HepG2 (cell line): Measurements from ENCODE around the gene PBLD. TPM values are rescaled to one million over a fixed set of nuclear protein-coding genes. Genes with fewer than 3 reads are reported as not detected.

Experiments used
- ATAC-seq: fragments of 200-7000 bp; cut with Tn5 transposase; 3 replicates; pipeline ENCODE4 v1.9.1; 2020; ENCODE audit warnings: mild to moderate bottlenecking, moderate library complexity
- BruUV-seq: library from RNA; stranded (reverse); fragments of 400-500 nt; replicated peaks from 2 replicates; lab custom pipeline; 2021; lab: Mats Ljungman, UMichigan
- CTCF ChIA-PET: fragments of 300-600 bp; formaldehyde crosslinking; extraction: SDS; loops from one replicate; lab custom pipeline; 2021; ENCODE audit warnings: low total read pairs, inconsistent platforms, low intra/inter-chr PET ratio; lab: Yijun Ruan, JAX
- POLR2A ChIA-PET: fragments of 350-600 bp; sonication (Branson Sonifier 250); formaldehyde crosslinking; loops from one replicate; lab custom pipeline; 2020; ENCODE audit warnings: antibody characterized with exemption, inconsistent platforms; lab: Yijun Ruan, JAX
- DNase-seq: peaks from one replicate; pipeline ENCODE4 v3.0.0-alpha.2; 2015; ENCODE audit warnings: low spot score
- FAIRE-seq: peaks from 3 replicates; lab custom pipeline; 2011; peaks lifted over from hg19 to GRCh38; lab: Jason Lieb, UNC
- H2AFZ ChIP-seq: one replicate; pipeline ENCODE4 v1.6.1; 2011; ENCODE audit warnings: low read length, inconsistent platforms
- H3K27ac ChIP-seq: fragments of 300-600 bp; 3 replicates; pipeline ENCODE4 v1.8.0; 2011; ENCODE audit warnings: mixed run types, mild to moderate bottlenecking, mixed read lengths, low read length, inconsistent platforms; ENCODE audit not compliant: insufficient read depth; ENCODE audit errors: extremely low read length
- H3K27me3 ChIP-seq, 2 experiments: fragments of 200-600 bp in 1 of 2; 2 replicates in 1 of 2; 3 replicates in 1 of 2; pipeline versions ENCODE4 v1.6.0 to v1.8.0; 2011; ENCODE audit warnings: low read length in 2 of 2, mild to moderate bottlenecking in 2 of 2, moderate library complexity in 2 of 2, inconsistent platforms in 1 of 2; ENCODE audit not compliant: insufficient read depth in 2 of 2, control insufficient read depth in 1 of 2
- H3K36me3 ChIP-seq, 2 experiments: fragments of 200-600 bp in 1 of 2; replicated peaks in 1 of 2; 2 replicates in 1 of 2; 3 replicates in 1 of 2; pipeline versions ENCODE4 v1.5.1 to v1.8.0; 2011; ENCODE audit warnings: low read length in 2 of 2, inconsistent platforms in 1 of 2; ENCODE audit not compliant: insufficient read depth in 2 of 2, control insufficient read depth in 1 of 2
- H3K4me1 ChIP-seq: 2 replicates; pipeline ENCODE4 v1.5.1; 2012; ENCODE audit warnings: low read length, inconsistent platforms; ENCODE audit not compliant: insufficient read depth
- H3K4me2 ChIP-seq: 2 replicates; pipeline ENCODE4 v1.6.0; 2011; ENCODE audit warnings: low read depth, low read length, inconsistent platforms
- H3K4me3 ChIP-seq, 3 experiments: fragments of 200-600 bp in 1 of 3; sonication (generic), shearing (Covaris generic) in 1 of 3; replicated peaks in 1 of 3; 2 replicates each; pipeline ENCODE4 v1.5.1; 2011 to 2016; ENCODE audit warnings: low read length in 3 of 3, inconsistent platforms in 2 of 3, low read depth in 2 of 3, mild to moderate bottlenecking in 2 of 3, control low read depth in 1 of 3, mixed read lengths in 1 of 3; ENCODE audit not compliant: insufficient read depth in 1 of 3
- H3K79me2 ChIP-seq: one replicate; pipeline ENCODE4 v1.6.1; 2011; ENCODE audit warnings: low read length, inconsistent platforms; ENCODE audit not compliant: insufficient read depth
- H3K9ac ChIP-seq: 2 replicates; pipeline ENCODE4 v1.6.0; 2011; ENCODE audit warnings: mild to moderate bottlenecking, low read depth, low read length, inconsistent platforms; ENCODE audit not compliant: insufficient read depth
- H3K9me3 ChIP-seq: 2 replicates; pipeline ENCODE4 v1.5.1; 2012; ENCODE audit warnings: mild to moderate bottlenecking, low read length
- H4K20me1 ChIP-seq: 2 replicates; pipeline ENCODE4 v1.6.0; 2011; ENCODE audit warnings: inconsistent platforms, mild to moderate bottlenecking, low read length, moderate library complexity; ENCODE audit not compliant: insufficient read depth
- ATF7-NPFF ChIP-seq: sonication (generic); formaldehyde crosslinking; IDR thresholded peaks from 2 replicates; pipeline ENCODE4 v1.8.1; 2023; ENCODE audit warnings: mild to moderate bottlenecking, low read depth, missing genetic modification reagents, moderate library complexity
- FOXK1 ChIP-seq: sonication (generic); formaldehyde crosslinking; IDR thresholded peaks from 2 replicates; pipeline ENCODE4 v1.4.0; 2020; ENCODE audit warnings: low read depth, missing genetic modification reagents, borderline replicate concordance
- GFI1 ChIP-seq: sonication (generic); formaldehyde crosslinking; IDR thresholded peaks from 2 replicates; pipeline ENCODE4 v1.5.0; 2020; ENCODE audit warnings: missing genetic modification reagents, mild to moderate bottlenecking, borderline replicate concordance
- NR2F1 ChIP-seq, 2 experiments: fragments of 450-650 bp in 1 of 2; formaldehyde crosslinking in 1 of 2; IDR thresholded peaks; 2 replicates each; pipeline versions ENCODE4 v1.5.0 to v1.6.1; 2016 to 2020; ENCODE audit warnings: mild to moderate bottlenecking in 1 of 2, missing compliant biosample characterization in 1 of 2, missing genetic modification reagents in 1 of 2, moderate library complexity in 1 of 2
- PITX1 ChIP-seq: sonication (generic); formaldehyde crosslinking; IDR thresholded peaks from 2 replicates; pipeline ENCODE4 v1.5.1; 2020; ENCODE audit warnings: mild to moderate bottlenecking, missing genetic modification reagents
- RARG ChIP-seq: sonication (generic); formaldehyde crosslinking; IDR thresholded peaks from 2 replicates; pipeline ENCODE4 v1.4.0; 2020; ENCODE audit warnings: low read depth, mild to moderate bottlenecking, missing genetic modification reagents
- RBM22 ChIP-seq: fragments of 200-400 bp; formaldehyde crosslinking; optimal IDR thresholded peaks from 2 replicates; pipeline ENCODE3; 2017; ENCODE audit warnings: mild to moderate bottlenecking, low read length, moderate library complexity
- TBP ChIP-seq: sonication (generic); formaldehyde crosslinking; IDR thresholded peaks from 2 replicates; pipeline ENCODE4 v1.5.0; 2020; ENCODE audit warnings: missing genetic modification reagents
- ZFP90 ChIP-seq: sonication (generic); formaldehyde crosslinking; IDR thresholded peaks from 2 replicates; pipeline ENCODE4 v1.8.0; 2022; ENCODE audit warnings: missing genetic modification reagents, mild to moderate bottlenecking, inconsistent platforms, borderline replicate concordance
- ZNF3 ChIP-seq: IDR thresholded peaks from 2 replicates; pipeline ENCODE4 v1.7.0; 2017; ENCODE audit warnings: inconsistent platforms
- ZNF382 ChIP-seq: sonication (generic); formaldehyde crosslinking; IDR thresholded peaks from 2 replicates; pipeline ENCODE4 v1.5.0; 2020; ENCODE audit warnings: missing genetic modification reagents, mild to moderate bottlenecking, borderline replicate concordance
- ZNF572 ChIP-seq: sonication (generic); formaldehyde crosslinking; IDR thresholded peaks from 2 replicates; pipeline ENCODE4 v1.5.1; 2020; ENCODE audit warnings: mild to moderate bottlenecking, missing genetic modification reagents
- ZNF614 ChIP-seq: IDR thresholded peaks from 2 replicates; pipeline ENCODE4 v1.6.1; 2018; ENCODE audit warnings: missing biosample characterization, missing genetic modification reagents, inconsistent platforms, borderline replicate concordance
- WGBS: methylation state at CpG from one replicate; pipeline ENCODE4 v1.1.6; 2017; ENCODE audit warnings: low lambda C conversion rate; 5-methylcytosine and 5-hydroxymethylcytosine counted together
- in situ Hi-C: cut with HindIII; loops from 2 replicates; pipeline ENCODE4 v1.10.0; 2017; ENCODE audit warnings: low pct_unique_long_range_greater_than_20kb; ENCODE audit not compliant: extremely low pct_ligation_motif_present
- intact Hi-C: fragments of 100-400 bp; cut with micrococcal nuclease; formaldehyde crosslinking; loops from one replicate; pipeline ENCODE4 v1.10.0; 2022; ENCODE audit not compliant: unreplicated experiment
- polyA plus RNA-seq, 8 experiments: library from polyadenylated mRNA; depleted of rRNA in 3 of 8; stranded (reverse) in 7 of 8; unstranded in 1 of 8; fragments of >200 nt; fragmentation: Illumina TruSeq in 4 of 8; extraction: Trizol in 4 of 8; gene quantifications; 2 replicates each; pipeline versions ENCODE4 v1.2.1 to v1.2.3, GENCODE V29; 2011 to 2016; ENCODE audit warnings: low read depth in 4 of 8, missing spikeins in 1 of 8, mixed read lengths in 1 of 8; ENCODE audit not compliant: insufficient read depth in 1 of 8
- total RNA-seq, 5 experiments: library from RNA; depleted of rRNA; stranded (reverse); fragments of >200 nt; fragmentation: Illumina TruSeq; extraction: Trizol; gene quantifications; 2 replicates each; pipeline ENCODE4 v1.2.3, GENCODE V29; 2016; ENCODE audit warnings: low read depth in 1 of 5
- TF ChIP-seq, protein P1 (sequence below): sonication (generic); formaldehyde crosslinking; IDR thresholded peaks from 2 replicates; pipeline ENCODE4 v1.5.1; 2020; ENCODE audit warnings: missing genetic modification reagents, mild to moderate bottlenecking, borderline replicate concordance
- TF ChIP-seq, protein P2 (sequence below): sonication (generic); formaldehyde crosslinking; IDR thresholded peaks from 2 replicates; pipeline ENCODE4 v1.8.1; 2023; ENCODE audit warnings: missing genetic modification reagents, mild to moderate bottlenecking, borderline replicate concordance

PBLD gene
- total and polyA plus RNA-seq, 2 of the 13 experiments (the other 11 are each of a cell fraction or from before 2014, with no cell fraction given), result 0.42 to 3.1 TPM

DNA sequence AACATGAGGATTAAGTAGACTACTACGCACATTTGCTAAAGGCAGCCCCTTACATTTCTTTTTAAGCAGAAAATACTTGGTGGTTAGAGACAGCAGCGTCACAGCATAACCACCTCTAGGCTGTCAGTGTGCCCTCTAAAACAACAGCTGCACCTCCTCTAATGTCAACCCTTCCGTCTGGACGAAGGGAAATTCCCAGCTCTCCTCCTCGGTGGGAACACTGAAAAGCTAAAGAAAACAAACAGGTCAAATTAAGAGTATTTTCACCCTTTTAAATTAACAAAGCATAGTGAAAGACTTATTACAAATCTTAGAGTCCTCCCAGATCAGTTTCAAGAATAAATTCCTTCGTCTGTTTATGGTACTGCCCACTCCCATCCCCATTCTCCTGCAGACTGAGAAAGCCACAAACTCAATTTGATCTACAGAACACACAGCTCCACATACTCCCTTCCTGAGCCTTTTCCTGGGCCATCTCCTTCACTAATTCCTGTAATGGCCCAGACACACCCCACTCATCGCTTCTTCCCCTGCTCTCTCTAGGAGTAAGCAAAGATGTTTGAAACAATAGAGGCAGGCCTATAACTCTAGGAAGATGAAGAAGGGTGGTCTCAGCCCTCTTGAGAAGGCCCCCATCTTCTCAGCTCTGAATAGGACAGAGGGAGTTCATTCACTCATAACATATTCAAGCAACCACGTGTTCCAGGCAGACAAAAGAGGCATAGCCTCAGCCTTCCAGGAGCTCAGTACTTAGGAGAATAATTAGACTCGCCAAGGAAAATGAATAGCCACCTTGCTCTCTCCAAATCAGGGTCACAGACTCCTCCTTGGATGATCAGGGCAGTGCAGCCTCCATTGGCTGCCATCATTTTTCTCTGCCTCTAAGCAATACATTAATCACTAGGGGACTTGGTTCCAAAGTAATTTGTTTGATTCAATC, 48.4 kb downstream of the PBLD start:
- BruUV-seq, result no TSS peak
- intact Hi-C loops, result no loop called here
- CTCF ChIA-PET, result no interaction called here
- POLR2A ChIA-PET, result no interaction called here
- H2AFZ ChIP-seq, result no peak overlapping the region
- H3K9me3 ChIP-seq, result no peaks in the 10 kb centered on the region
- H3K9ac ChIP-seq, result no peak overlapping the region
- DNase-seq (no peak), ATAC-seq (no peak), FAIRE-seq (no peak)
- TF ChIP-seq FOXK1 (CRISPR knock-in tag) (no peak), NR2F1 (CRISPR knock-in tag; IDR thresholded peaks at IDR 0.05) (no peak), ZNF614 (no peak), ZFP90 (no peak), ZNF3 (CRISPR knock-in tag) (no peak), ATF7-NPFF (CRISPR knock-in tag) (no peak), PITX1 (CRISPR knock-in tag) (no peak), ZNF382 (no peak), RBM22 (no peak), TBP (CRISPR knock-in tag) (no peak), RARG (CRISPR knock-in tag) (no peak), ZNF572 (CRISPR knock-in tag) (no peak), GFI1 (CRISPR knock-in tag) (no peak)
- TF ChIP-seq, protein P1, sequence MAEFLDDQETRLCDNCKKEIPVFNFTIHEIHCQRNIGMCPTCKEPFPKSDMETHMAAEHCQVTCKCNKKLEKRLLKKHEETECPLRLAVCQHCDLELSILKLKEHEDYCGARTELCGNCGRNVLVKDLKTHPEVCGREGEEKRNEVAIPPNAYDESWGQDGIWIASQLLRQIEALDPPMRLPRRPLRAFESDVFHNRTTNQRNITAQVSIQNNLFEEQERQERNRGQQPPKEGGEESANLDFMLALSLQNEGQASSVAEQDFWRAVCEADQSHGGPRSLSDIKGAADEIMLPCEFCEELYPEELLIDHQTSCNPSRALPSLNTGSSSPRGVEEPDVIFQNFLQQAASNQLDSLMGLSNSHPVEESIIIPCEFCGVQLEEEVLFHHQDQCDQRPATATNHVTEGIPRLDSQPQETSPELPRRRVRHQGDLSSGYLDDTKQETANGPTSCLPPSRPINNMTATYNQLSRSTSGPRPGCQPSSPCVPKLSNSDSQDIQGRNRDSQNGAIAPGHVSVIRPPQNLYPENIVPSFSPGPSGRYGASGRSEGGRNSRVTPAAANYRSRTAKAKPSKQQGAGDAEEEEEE (CRISPR knock-in tag), result no peak
- TF ChIP-seq, protein P2, sequence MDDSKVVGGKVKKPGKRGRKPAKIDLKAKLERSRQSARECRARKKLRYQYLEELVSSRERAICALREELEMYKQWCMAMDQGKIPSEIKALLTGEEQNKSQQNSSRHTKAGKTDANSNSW (CRISPR knock-in tag), result no peak
- no peak overlapping the region for H3K4me2 ChIP-seq
- H3K4me3 ChIP-seq, result no peak overlapping the region
- H4K20me1 ChIP-seq, result no peaks in the 10 kb centered on the region
- 79% methylated on average over 9 of the region's 9 CpGs for WGBS
- in situ Hi-C loops, result no loop called here
- no peaks in the 10 kb centered on the region for H3K4me1 ChIP-seq
- no peaks in the 10 kb centered on the region for H3K79me2 ChIP-seq
- H3K27ac ChIP-seq, result no peak overlapping the region
- H3K27me3 ChIP-seq, result no peaks in the 10 kb centered on the region
- H3K36me3 ChIP-seq, result no peaks in the 10 kb centered on the region
